CD14-positive monocyte (primary cell): ENCODE measurements around the gene POP7. TPM values are rescaled to one million over a fixed set of nuclear protein-coding genes. Genes with fewer than 3 reads are reported as not detected.
"Not testable (repeated sequence)": the region's sequence is repeated elsewhere in the genome, so short reads cannot be mapped to it uniquely, and the experiment has no call there.

Experiments
- DNase-seq, 3 donors: peaks; one replicate each; pipeline ENCODE4 v3.0.0-alpha.2; 2011 to 2022
- H2AFZ ChIP-seq: 2 replicates; pipeline ENCODE4 v1.6.0; 2012; ENCODE audit warnings: mild to moderate bottlenecking, low read depth, low read length, inconsistent platforms; ENCODE audit not compliant: insufficient read depth, poor library complexity, severe bottlenecking
- H3K27ac ChIP-seq, 2 donors: 1 replicate in 1 of 2; 2 replicates in 1 of 2; pipeline ENCODE4 v1.5.1; 2012 to 2013; ENCODE audit warnings: low read length in 2 of 2, control low read depth in 1 of 2, inconsistent platforms in 1 of 2, low read depth in 1 of 2, mild to moderate bottlenecking in 1 of 2
- H3K27me3 ChIP-seq, 2 donors: one replicate each; pipeline versions ENCODE4 v1.6.0 to v1.6.1; 2011 to 2013; ENCODE audit warnings: low read length in 2 of 2; ENCODE audit not compliant: control insufficient read depth in 2 of 2, insufficient read depth in 2 of 2
- H3K36me3 ChIP-seq, 2 donors: replicated peaks in 1 of 2; 1 replicate in 1 of 2; 2 replicates in 1 of 2; pipeline versions ENCODE4 v1.5.1 to v1.6.1; 2012 to 2013; ENCODE audit warnings: low read length in 2 of 2, control low read depth in 1 of 2, inconsistent platforms in 1 of 2, mild to moderate bottlenecking in 1 of 2; ENCODE audit not compliant: insufficient read depth in 2 of 2, control insufficient read depth in 1 of 2
- H3K4me1 ChIP-seq, 2 donors: 1 replicate in 1 of 2; 2 replicates in 1 of 2; pipeline versions ENCODE4 v1.5.1 to v1.6.1; 2012 to 2013; ENCODE audit warnings: low read length in 2 of 2, control low read depth in 1 of 2, inconsistent platforms in 1 of 2, mild to moderate bottlenecking in 1 of 2, moderate library complexity in 1 of 2; ENCODE audit not compliant: insufficient read depth in 2 of 2, control insufficient read depth in 1 of 2
- H3K4me2 ChIP-seq: replicated peaks from 2 replicates; pipeline ENCODE3; 2012; ENCODE audit warnings: low read length, moderate library complexity, mild to moderate bottlenecking; ENCODE audit not compliant: poor library complexity, severe bottlenecking; ENCODE audit errors: extremely low read depth
- H3K4me3 ChIP-seq, 3 experiments: fragments of 200-600 bp in 1 of 3; sonication (generic) in 1 of 3; replicated peaks in 1 of 3; 1 replicate in 2 of 3; 2 replicates in 1 of 3; pipeline ENCODE4 v1.5.1; 2011 to 2013; ENCODE audit warnings: low read length in 3 of 3, mild to moderate bottlenecking in 3 of 3, control low read depth in 2 of 3, low read depth in 2 of 3, inconsistent platforms in 1 of 3, moderate library complexity in 1 of 3
- H3K79me2 ChIP-seq: 2 replicates; pipeline ENCODE4 v1.6.0; 2012; ENCODE audit warnings: mild to moderate bottlenecking, control low read depth, inconsistent platforms, low read length, moderate library complexity; ENCODE audit not compliant: insufficient read depth
- H3K9ac ChIP-seq: 2 replicates; pipeline ENCODE4 v1.6.0; 2017; ENCODE audit warnings: low read length, mild to moderate bottlenecking; ENCODE audit not compliant: insufficient read depth, poor library complexity, severe bottlenecking
- H3K9me3 ChIP-seq, 2 donors: replicated peaks in 1 of 2; 1 replicate in 1 of 2; 2 replicates in 1 of 2; pipeline versions ENCODE4 v1.5.1 to v1.6.1; 2012 to 2013; ENCODE audit warnings: low read length in 2 of 2, control low read depth in 1 of 2; ENCODE audit not compliant: control insufficient read depth in 1 of 2, insufficient read depth in 1 of 2
- H4K20me1 ChIP-seq: 2 replicates; pipeline ENCODE4 v1.6.0; 2012; ENCODE audit warnings: mild to moderate bottlenecking, low read length, control low read depth, moderate library complexity; ENCODE audit not compliant: insufficient read depth
- H3K27ac Mint-ChIP-seq, 7 donors: one replicate each; pipeline ENCODE4 v1.8.0; 2020; ENCODE audit warnings: mild to moderate bottlenecking in 7 of 7, mixed read lengths in 7 of 7, moderate library complexity in 6 of 7, inconsistent platforms in 2 of 7
- H3K27me3 Mint-ChIP-seq, 3 donors: one replicate each; pipeline ENCODE4 v1.8.0; 2021 to 2022; ENCODE audit warnings: low read depth in 3 of 3, mild to moderate bottlenecking in 3 of 3, mixed read lengths in 3 of 3, moderate library complexity in 3 of 3, inconsistent platforms in 1 of 3
- H3K36me3 Mint-ChIP-seq, 2 donors: one replicate each; pipeline ENCODE4 v1.8.0; 2020; ENCODE audit warnings: mixed read lengths in 2 of 2, inconsistent platforms in 1 of 2, mild to moderate bottlenecking in 1 of 2
- H3K4me1 Mint-ChIP-seq: one replicate; pipeline ENCODE4 v1.8.0; 2020; ENCODE audit warnings: mild to moderate bottlenecking, mixed read lengths
- H3K4me3 Mint-ChIP-seq, 2 donors: one replicate each; pipeline ENCODE4 v1.8.0; 2020; ENCODE audit warnings: mild to moderate bottlenecking in 2 of 2, mixed read lengths in 2 of 2, moderate library complexity in 1 of 2
- H3K9me3 Mint-ChIP-seq, 7 donors: one replicate each; pipeline ENCODE4 v1.8.0; 2020 to 2022; ENCODE audit warnings: mixed read lengths in 7 of 7, mild to moderate bottlenecking in 6 of 7, moderate library complexity in 6 of 7, inconsistent platforms in 2 of 7
- CTCF ChIP-seq: fragments of 200-600 bp; IDR thresholded peaks from one replicate; pipeline ENCODE4 v1.8.0; 2022; ENCODE audit warnings: antibody characterized with exemption, mild to moderate bottlenecking
- WGBS: methylation state at CpG from one replicate; pipeline ENCODE4 v1.1.5; 2013; ENCODE audit warnings: missing lambda C conversion rate; ENCODE audit not compliant: insufficient coverage; 5-methylcytosine and 5-hydroxymethylcytosine counted together
- intact Hi-C, 2 donors: fragments of 100-400 bp; cut with micrococcal nuclease; formaldehyde crosslinking; loops; one replicate each; pipeline versions ENCODE4 v1.15.0 to v1.15.1; 2023
- polyA plus RNA-seq, 3 donors: library from polyadenylated mRNA; depleted of rRNA in 1 of 3; unstranded in 2 of 3; stranded (reverse) in 1 of 3; fragments of 300-500 nt in 2 of 3; fragments of >200 nt in 1 of 3; fragmentation: Illumina TruSeq in 2 of 3; gene quantifications; 1 replicate in 2 of 3; 2 replicates in 1 of 3; pipeline ENCODE4 v1.2.3, GENCODE V29; 2012 to 2021

Gene POP7
- polyA plus RNA-seq, 3 donors = 11.1 to 48.5 (median 41.6) TPM

DNA sequence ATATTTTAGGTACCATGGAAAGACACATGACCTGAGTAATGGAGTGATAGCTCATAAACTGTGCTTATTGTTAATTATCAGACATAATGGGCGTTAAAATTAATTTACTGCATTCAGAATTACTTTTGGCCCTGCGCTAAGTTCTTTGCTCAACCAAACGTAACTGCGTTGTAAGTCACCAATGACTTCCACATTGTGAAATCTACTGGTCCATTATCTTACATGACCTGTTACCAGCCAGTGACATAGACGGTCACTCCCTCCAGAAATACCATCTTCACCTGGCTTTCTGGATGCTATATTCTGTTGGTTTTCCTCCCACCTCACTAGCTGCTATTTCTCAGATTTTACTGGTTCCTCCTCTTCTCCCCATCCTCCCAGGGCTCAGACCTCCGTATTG, 6.9 kb upstream of the POP7 start:
- H3K9ac ChIP-seq = no peak overlapping the region
- peaks cover 6 to 7% of the 10 kb centered on the region in 2 donors for H3K4me1 ChIP-seq
- DNase-seq = no peak
- peaks cover 35 to 44% (median 42%) of the 10 kb centered on the region in 3 donors for H3K27me3 Mint-ChIP-seq
- peak overlapping the region in 1 of 7 donors; percentile 1 for H3K27ac Mint-ChIP-seq
- no peak overlapping the region for H2AFZ ChIP-seq
- H4K20me1 ChIP-seq = no peaks in the 10 kb centered on the region
- H3K4me2 ChIP-seq = no peak overlapping the region
- WGBS = 70% methylated on average over 5 of the region's 6 CpGs
- peak overlapping the region in 1 of 2 donors; percentile 23 for H3K4me3 Mint-ChIP-seq
- no peak overlapping the region for H3K27ac ChIP-seq
- H3K27me3 ChIP-seq = peaks cover 0 to 24% of the 10 kb centered on the region in 2 donors
- H3K36me3 ChIP-seq = no peaks in the 10 kb centered on the region
- H3K4me3 ChIP-seq = no peak overlapping the region
- TF ChIP-seq CTCF = no peak
- H3K9me3 ChIP-seq = no peaks in the 10 kb centered on the region
- intact Hi-C loops = loop anchor here in 1 of 2 donors (5.0 kb wide), 1 partner anchor 153 kb away; the partner anchor contains the start of gene SLC12A9
- H3K9me3 Mint-ChIP-seq = no peaks in the 10 kb centered on the region
- no peaks in the 10 kb centered on the region for H3K36me3 Mint-ChIP-seq
- H3K79me2 ChIP-seq = no peaks in the 10 kb centered on the region
- peaks cover 4% of the 10 kb centered on the region for H3K4me1 Mint-ChIP-seq

- H3K9me3 Mint-ChIP-seq, intact Hi-C loops, H3K4me2 ChIP-seq, H4K20me1 ChIP-seq, H3K9me3 ChIP-seq, H2AFZ ChIP-seq, H3K4me1 Mint-ChIP-seq, H3K79me2 ChIP-seq, H3K4me3 ChIP-seq, H3K36me3 ChIP-seq, H3K36me3 Mint-ChIP-seq, H3K27ac ChIP-seq, DNase-seq, H3K4me1 ChIP-seq, H3K9ac ChIP-seq: not testable (repeated sequence)
- Mint-ChIP-seq H3K4me3 (peak overlapping the region in 1 of 2 donors; percentile 70), H3K27me3 (peaks cover 25 to 33% (median 31%) of the 10 kb centered on the region in 3 donors), H3K27ac (peak overlapping the region in 1 of 7 donors; percentile 12)
- peaks cover 0 to 11% of the 10 kb centered on the region in 2 donors for H3K27me3 ChIP-seq
- WGBS = 66% methylated on average over 3 of the region's 3 CpGs
Measured at GRCh38 chr7:100701089-100701488, 4.8 kb upstream of the POP7 start.
